ENCODE data around the gene CYBA. TPM values are rescaled to one million over a fixed set of nuclear protein-coding genes. Genes with fewer than 3 reads are reported as not detected.

The CYBA gene
- total RNA-seq, 2 donors from 2014 or later: 169 to 295 TPM

DNA sequence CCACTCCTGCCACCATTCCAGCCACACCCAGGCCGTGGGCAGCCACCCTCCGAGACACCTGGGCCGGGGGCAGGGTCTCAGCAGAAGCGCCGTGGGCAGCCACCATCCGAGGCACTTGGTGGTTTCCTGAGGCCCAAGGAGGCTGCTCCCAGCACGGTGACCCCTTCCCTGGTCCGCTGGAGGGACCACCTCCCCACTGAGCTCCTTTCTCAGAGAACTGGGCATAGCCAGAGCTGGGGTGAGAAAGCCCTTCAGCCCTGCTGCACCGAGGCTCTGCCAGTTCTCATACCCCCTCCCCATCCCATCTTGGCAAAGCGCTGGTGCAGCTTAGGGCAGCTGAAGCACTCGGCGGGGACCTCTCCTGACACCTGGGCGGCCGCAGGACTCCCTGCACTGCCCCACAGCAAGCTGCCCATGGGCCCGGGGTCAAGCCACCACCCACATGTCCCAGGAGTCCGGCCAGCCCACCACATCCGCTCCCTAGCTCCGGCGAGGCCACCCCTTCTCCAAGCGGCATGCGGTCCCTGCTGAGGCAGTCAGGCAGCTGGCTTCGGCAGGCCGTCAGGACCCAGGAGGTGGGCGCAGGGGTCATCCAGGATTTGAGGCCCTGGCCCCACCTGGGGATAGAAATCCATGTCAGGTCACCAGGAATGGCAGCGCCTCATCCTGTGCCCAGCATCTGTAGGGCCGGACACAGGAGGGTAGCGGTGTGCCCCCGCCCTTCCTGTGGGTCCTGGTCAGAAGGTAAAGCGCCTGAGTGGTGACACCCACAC, 1.3 kb upstream of the CYBA start:
- Histone ChIP-seq H3K4me3 (no peak overlapping the region), H3K4me1 (ENCODE audit: control insufficient read depth in 1 of 2, low read depth in 2 of 2) (peaks cover 7 to 15% of the 10 kb centered on the region in 2 donors), H3K9me3 (no peaks in the 10 kb centered on the region), H3K27ac (no peak overlapping the region), H3K27me3 (replicated peaks; ENCODE audit: insufficient read depth) (no peaks in the 10 kb centered on the region), H3K36me3 (peaks cover 18% of the 10 kb centered on the region)
- TF ChIP-seq CTCF (IDR thresholded peaks at IDR 0.05): no peak
- no peak for DNase-seq (ENCODE audit: low spot score)
- ATAC-seq (ENCODE audit: insufficient number of reproducible peaks, low FRiP score, low read depth): no peak

- peaks cover 17% of the 10 kb centered on the region for H3K36me3 ChIP-seq
- H3K4me1 ChIP-seq (ENCODE audit: control insufficient read depth in 1 of 2, low read depth in 2 of 2): peaks cover 7 to 15% of the 10 kb centered on the region in 2 donors
- peak overlapping the region in 1 of 2 donors; percentile 39 for H3K27ac ChIP-seq
- DNase-seq (ENCODE audit: low spot score): no peak
- peak overlapping the region; percentile 74 for H3K4me3 ChIP-seq
- no peak for ATAC-seq (ENCODE audit: insufficient number of reproducible peaks, low FRiP score, low read depth)
- no peaks in the 10 kb centered on the region for H3K9me3 ChIP-seq
- no peaks in the 10 kb centered on the region for H3K27me3 ChIP-seq (replicated peaks; ENCODE audit: insufficient read depth)
- no peak for TF ChIP-seq CTCF (IDR thresholded peaks at IDR 0.05)
These were observed 579 bp upstream of the CYBA start for GRCh38 chr16:88651276-88651988.

DNA sequence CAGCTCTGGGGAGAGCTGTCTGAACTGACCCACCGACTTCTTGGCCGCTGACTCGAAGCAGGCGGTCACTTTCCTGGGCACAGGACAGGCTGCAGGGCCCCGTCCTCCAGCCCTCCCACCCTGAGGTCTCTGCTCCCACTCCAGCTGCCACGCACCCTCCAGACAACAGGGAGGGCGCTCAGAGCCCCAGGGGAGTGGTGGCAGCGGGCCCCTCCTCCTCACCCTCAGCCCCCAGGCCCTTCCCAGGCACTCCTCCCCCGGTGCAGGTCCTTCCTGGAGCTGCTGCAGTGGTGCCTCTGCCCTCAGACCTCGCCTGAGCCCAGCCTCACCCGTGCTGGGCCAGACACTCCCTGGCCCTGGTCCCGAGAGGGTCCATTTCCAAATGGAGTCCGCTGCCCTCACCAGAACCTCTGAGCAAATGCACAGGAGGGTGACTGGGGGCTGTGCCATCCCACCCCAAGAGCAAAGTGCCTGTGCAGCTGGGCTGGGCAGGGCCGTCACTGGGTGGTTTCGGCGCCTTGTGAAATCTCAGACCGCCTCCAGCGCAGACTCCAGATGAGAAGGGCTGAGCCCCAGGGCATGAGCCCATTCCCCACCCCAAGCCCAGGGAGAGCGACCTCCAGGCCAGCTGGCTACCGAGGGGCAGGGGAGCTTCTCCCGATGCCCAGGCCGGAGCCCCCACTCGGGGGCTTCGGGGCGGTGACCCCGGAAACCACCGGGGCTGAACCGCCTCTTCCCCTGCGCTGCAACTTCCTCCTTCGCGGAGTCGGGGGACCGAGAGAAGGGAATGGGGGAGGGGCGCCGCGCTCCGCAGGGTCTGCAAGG, 717 bp downstream of the CYBA start:
- Histone ChIP-seq H3K27me3 (replicated peaks; ENCODE audit: insufficient read depth) (no peaks in the 10 kb centered on the region), H3K9me3 (no peaks in the 10 kb centered on the region), H3K27ac (peak overlapping the region in 1 of 2 donors; percentile 39), H3K36me3 (peaks cover 11% of the 10 kb centered on the region), H3K4me1 (ENCODE audit: control insufficient read depth in 1 of 2, low read depth in 2 of 2) (peaks cover 7 to 15% of the 10 kb centered on the region in 2 donors), H3K4me3 (peak overlapping the region; percentile 74)
- DNase-seq (ENCODE audit: low spot score) (no peak), ATAC-seq (ENCODE audit: insufficient number of reproducible peaks, low FRiP score, low read depth) (no peak)
- no peak for TF ChIP-seq CTCF (IDR thresholded peaks at IDR 0.05)

DNA sequence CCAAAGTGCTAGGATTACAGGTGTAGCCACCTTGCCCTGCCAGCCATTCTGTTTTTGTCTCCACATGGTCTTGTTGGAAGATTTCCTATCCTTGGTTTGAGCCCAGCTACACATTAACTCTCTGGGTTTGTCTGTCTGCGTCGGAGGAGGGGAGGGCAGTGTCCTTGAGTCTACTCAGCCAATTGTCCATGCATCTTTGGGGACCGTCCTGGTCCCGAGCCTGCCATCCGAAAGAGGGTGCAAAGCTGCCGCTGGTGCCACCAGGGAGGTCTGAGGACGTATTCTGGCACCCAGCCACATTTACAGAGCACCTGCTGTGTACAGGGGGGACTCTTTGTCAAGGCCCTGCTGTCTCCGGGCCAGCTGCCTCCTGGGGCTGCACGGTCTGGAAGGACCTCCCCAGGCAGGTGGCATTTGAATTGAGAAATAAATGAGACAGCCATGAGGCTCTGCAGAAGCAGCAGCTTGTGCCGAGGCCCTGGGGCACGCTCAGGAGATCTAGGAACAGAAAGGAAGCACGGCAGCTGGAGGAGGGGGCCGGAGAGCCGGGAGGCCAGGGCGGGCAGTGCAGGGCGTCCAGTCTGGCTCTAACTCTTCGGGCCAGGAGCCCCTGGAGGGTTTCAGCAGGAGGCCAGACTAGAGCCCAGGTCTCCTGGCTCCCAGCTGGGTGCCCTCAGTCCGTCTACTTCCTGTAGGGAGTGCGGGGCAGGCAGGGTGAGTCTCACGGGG, 1.5 kb downstream of the CYBA start:
- no peak for ATAC-seq (ENCODE audit: insufficient number of reproducible peaks, low FRiP score, low read depth)
- no peak overlapping the region for H3K27ac ChIP-seq

More for the DNA sequence above, 1.5 kb downstream of the CYBA start:
- peaks cover 7% of the 10 kb centered on the region for H3K36me3 ChIP-seq
- H3K4me3 ChIP-seq: peak overlapping the region; percentile 74
- peaks cover 7 to 15% of the 10 kb centered on the region in 2 donors for H3K4me1 ChIP-seq (ENCODE audit: control insufficient read depth in 1 of 2, low read depth in 2 of 2)
- no peaks in the 10 kb centered on the region for H3K9me3 ChIP-seq
- no peaks in the 10 kb centered on the region for H3K27me3 ChIP-seq (replicated peaks; ENCODE audit: insufficient read depth)
- no peak for TF ChIP-seq CTCF (IDR thresholded peaks at IDR 0.05)
- DNase-seq (ENCODE audit: low spot score): no peak
